Natural killer cell (primary cell): ENCODE results near the gene CNTFR. TPM values are rescaled to one million over a fixed set of nuclear protein-coding genes. Genes with fewer than 3 reads are reported as not detected.
A peak's percentile ranks its signal among the peaks of the same experiment; 100 is the strongest.

Source experiments
- ATAC-seq, 3 donors: fragments of 150-1000 bp in 2 of 3; fragments of 200-7000 bp in 1 of 3; cut with Tn5 transposase; 1 replicate in 1 of 3; 2 replicates in 2 of 3; pipeline ENCODE4 v1.10.0; 2021; ENCODE audit warnings: mild to moderate bottlenecking in 2 of 3, moderate library complexity in 2 of 3
- DNase-seq, 2 donors: peaks; one replicate each; pipeline versions ENCODE4 v3.0.0 to v3.0.0-alpha.2; 2013 to 2021; ENCODE audit warnings: mixed read lengths in 1 of 2
- H3K27ac ChIP-seq: one replicate; pipeline ENCODE4 v1.5.1; 2013; ENCODE audit warnings: mild to moderate bottlenecking, low read length
- H3K27me3 ChIP-seq: one replicate; pipeline ENCODE4 v1.6.1; 2013; ENCODE audit warnings: low read length; ENCODE audit not compliant: control insufficient read depth, insufficient read depth
- H3K36me3 ChIP-seq: one replicate; pipeline ENCODE4 v1.6.1; 2013; ENCODE audit warnings: low read length; ENCODE audit not compliant: control insufficient read depth, insufficient read depth
- H3K4me1 ChIP-seq: one replicate; pipeline ENCODE4 v1.6.1; 2013; ENCODE audit warnings: low read length; ENCODE audit not compliant: control insufficient read depth, insufficient read depth
- H3K4me3 ChIP-seq: one replicate; pipeline ENCODE4 v1.5.1; 2013; ENCODE audit warnings: low read length
- H3K9me3 ChIP-seq: one replicate; pipeline ENCODE4 v1.6.1; 2013; ENCODE audit warnings: low read length; ENCODE audit not compliant: control insufficient read depth, insufficient read depth
- H3K27ac Mint-ChIP-seq, 2 donors: one replicate each; pipeline ENCODE4 v1.8.0; 2022; ENCODE audit warnings: mild to moderate bottlenecking in 2 of 2, mixed read lengths in 2 of 2, moderate library complexity in 1 of 2
- H3K27me3 Mint-ChIP-seq, 2 donors: one replicate each; pipeline ENCODE4 v1.8.0; 2022; ENCODE audit warnings: low read depth in 2 of 2, mixed read lengths in 2 of 2
- H3K36me3 Mint-ChIP-seq: one replicate; pipeline ENCODE4 v1.8.0; 2022; ENCODE audit warnings: mixed read lengths
- H3K4me1 Mint-ChIP-seq, 2 donors: one replicate each; pipeline ENCODE4 v1.8.0; 2022; ENCODE audit warnings: mixed read lengths in 2 of 2
- H3K4me3 Mint-ChIP-seq: one replicate; pipeline ENCODE4 v1.8.0; 2022; ENCODE audit warnings: mild to moderate bottlenecking, moderate library complexity, mixed read lengths
- H3K9me3 Mint-ChIP-seq, 2 donors: one replicate each; pipeline ENCODE4 v1.8.0; 2022; ENCODE audit warnings: mixed read lengths in 2 of 2
- WGBS: methylation state at CpG from one replicate; pipeline ENCODE4 v1.1.7; 2013; ENCODE audit warnings: missing lambda C conversion rate; ENCODE audit not compliant: insufficient coverage; 5-methylcytosine and 5-hydroxymethylcytosine counted together
- intact Hi-C: fragments of 100-400 bp; cut with micrococcal nuclease; formaldehyde crosslinking; loops from one replicate; pipeline ENCODE4 v1.14.2; 2022
- total RNA-seq, 4 donors: library from RNA; stranded (reverse); fragments of 120-200 nt in 1 of 4; gene quantifications; one replicate each; pipeline versions ENCODE4 v1.2.3 to v1.2.4, GENCODE V29; 2013 to 2022
- TF ChIP-seq, protein P1 (sequence below): fragments of 200-600 bp; IDR thresholded peaks from one replicate; pipeline ENCODE4 v1.8.0; 2022; ENCODE audit warnings: antibody characterized with exemption

The CNTFR gene
- total RNA-seq, 3 donors from 2014 or later (not counting 1 experiment from before 2014, with no cell fraction given), result not detected

- Mint-ChIP-seq H3K4me1 (peaks cover 6 to 19% of the 10 kb centered on the region in 2 donors), H3K4me3 (peak within 1 kb of the TSS; percentile 72), H3K36me3 (no peaks in the 10 kb centered on the region), H3K27me3 (peaks cover 20 to 23% of the 10 kb centered on the region in 2 donors), H3K9me3 (no peaks in the 10 kb centered on the region), H3K27ac (peak within 1 kb of the TSS; percentile 16 to 82)
- H3K9me3 ChIP-seq, result no peaks in the 10 kb centered on the region
- H3K4me1 ChIP-seq, result peaks cover 17% of the 10 kb centered on the region
- intact Hi-C loops, result loop anchor here (1.0 kb wide), 1 partner anchor 65 kb away; the partner anchor contains the start of genes DNAI1 and FAM219A
- peak; percentile 94 to 96 for DNase-seq
- ATAC-seq, result peak; percentile 94 to 97 (median 97)
- peaks cover 3% of the 10 kb centered on the region for H3K27me3 ChIP-seq
- 5% methylated on average over 62 of the region's 63 CpGs for WGBS
- TF ChIP-seq, protein P1, sequence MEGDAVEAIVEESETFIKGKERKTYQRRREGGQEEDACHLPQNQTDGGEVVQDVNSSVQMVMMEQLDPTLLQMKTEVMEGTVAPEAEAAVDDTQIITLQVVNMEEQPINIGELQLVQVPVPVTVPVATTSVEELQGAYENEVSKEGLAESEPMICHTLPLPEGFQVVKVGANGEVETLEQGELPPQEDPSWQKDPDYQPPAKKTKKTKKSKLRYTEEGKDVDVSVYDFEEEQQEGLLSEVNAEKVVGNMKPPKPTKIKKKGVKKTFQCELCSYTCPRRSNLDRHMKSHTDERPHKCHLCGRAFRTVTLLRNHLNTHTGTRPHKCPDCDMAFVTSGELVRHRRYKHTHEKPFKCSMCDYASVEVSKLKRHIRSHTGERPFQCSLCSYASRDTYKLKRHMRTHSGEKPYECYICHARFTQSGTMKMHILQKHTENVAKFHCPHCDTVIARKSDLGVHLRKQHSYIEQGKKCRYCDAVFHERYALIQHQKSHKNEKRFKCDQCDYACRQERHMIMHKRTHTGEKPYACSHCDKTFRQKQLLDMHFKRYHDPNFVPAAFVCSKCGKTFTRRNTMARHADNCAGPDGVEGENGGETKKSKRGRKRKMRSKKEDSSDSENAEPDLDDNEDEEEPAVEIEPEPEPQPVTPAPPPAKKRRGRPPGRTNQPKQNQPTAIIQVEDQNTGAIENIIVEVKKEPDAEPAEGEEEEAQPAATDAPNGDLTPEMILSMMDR, result no peak
- H3K36me3 ChIP-seq, result no peaks in the 10 kb centered on the region
- H3K27ac ChIP-seq, result no peak within 1 kb of the TSS
- H3K4me3 ChIP-seq, result peak within 1 kb of the TSS; percentile 30
Observed at GRCh38 chr9:34522971-34523797, 66.3 kb downstream of the CNTFR start, which contains the start of gene ENHO. Gene ENHO (minus strand): TSS chr9:34522990. CDS start chr9:34521695, 1,295 bp downstream.

GRCh38 chr9:34522091-34522887 is 67.2 kb downstream of the CNTFR start:
- intact Hi-C loops, result no loop called here
- Mint-ChIP-seq H3K27me3 (peaks cover 20 to 23% of the 10 kb centered on the region in 2 donors), H3K4me3 (peak overlapping the region; percentile 72), H3K4me1 (peaks cover 6 to 19% of the 10 kb centered on the region in 2 donors), H3K9me3 (no peaks in the 10 kb centered on the region), H3K36me3 (no peaks in the 10 kb centered on the region), H3K27ac (peak overlapping the region; percentile 16 to 82)
- Histone ChIP-seq H3K4me3 (peak overlapping the region; percentile 15), H3K27me3 (peaks cover 3% of the 10 kb centered on the region), H3K27ac (no peak overlapping the region), H3K36me3 (no peaks in the 10 kb centered on the region), H3K4me1 (peaks cover 20% of the 10 kb centered on the region), H3K9me3 (no peaks in the 10 kb centered on the region)
- DNase-seq, result peak in 1 of 2 donors; percentile 23
- TF ChIP-seq, protein P1, result no peak
- no peak for ATAC-seq
- 24% methylated on average over 31 of the region's 31 CpGs for WGBS

- H3K4me3 ChIP-seq, result no peak overlapping the region
- Mint-ChIP-seq H3K4me1 (peaks cover 6 to 19% of the 10 kb centered on the region in 2 donors), H3K9me3 (no peaks in the 10 kb centered on the region), H3K36me3 (no peaks in the 10 kb centered on the region), H3K27me3 (peaks cover 20 to 23% of the 10 kb centered on the region in 2 donors), H3K4me3 (no peak overlapping the region), H3K27ac (no peak overlapping the region)
- ATAC-seq (no peak), DNase-seq (no peak)
- H3K36me3 ChIP-seq, result no peaks in the 10 kb centered on the region
- H3K9me3 ChIP-seq, result no peaks in the 10 kb centered on the region
- no peak overlapping the region for H3K27ac ChIP-seq
- H3K4me1 ChIP-seq, result peaks cover 20% of the 10 kb centered on the region
- intact Hi-C loops, result no loop called here
- TF ChIP-seq, protein P1, result no peak
- 93% methylated on average over 11 of the region's 11 CpGs for WGBS
- H3K27me3 ChIP-seq, result peaks cover 3% of the 10 kb centered on the region
Observed at GRCh38 chr9:34521406-34522045, 68.0 kb downstream of the CNTFR start.
